Frontal cortex (tissue), 4 donors: ENCODE results near the gene GADD45GIP1. TPM values are rescaled to one million over a fixed set of nuclear protein-coding genes. Genes with fewer than 3 reads are reported as not detected.

ENCODE experiments used
- DNase-seq, 2 donors: peaks; one replicate each; pipeline ENCODE4 v3.0.0; 2012; ENCODE audit warnings: low spot score in 2 of 2
- FAIRE-seq: peaks from 2 replicates; lab custom pipeline; 2012; peaks lifted over from hg19 to GRCh38; lab: Jason Lieb, UNC
- total RNA-seq: library from RNA; depleted of rRNA; stranded (reverse); fragments of >200 nt; gene quantifications from one replicate; pipeline ENCODE4 v1.2.3, GENCODE V29; 2014
- donor health status: control.
- donor health status: control.
- donor health status: control.

The GADD45GIP1 gene
- total RNA-seq, 1 donor from 2014 or later = 21.6 TPM

- no peak for FAIRE-seq
These were observed 11.4 kb downstream of the GADD45GIP1 start, which contains the start of gene RAD23A for GRCh38 chr19:12945479-12946091. RAD23A (plus strand) TSS chr19:12945862; CDS start chr19:12945949, 87 bp downstream.

GRCh38 chr19:12944104-12944674 lies 12.8 kb downstream of the GADD45GIP1 start:
- DNase-seq (no peak), FAIRE-seq (no peak)

More at GRCh38 chr19:12945479-12946091, 11.4 kb downstream of the GADD45GIP1 start, which contains the start of gene RAD23A:
- DNase-seq = peak; percentile 85 to 94

- no peak for FAIRE-seq
- DNase-seq = no peak
These were observed 13.5 kb downstream of the GADD45GIP1 start for GRCh38 chr19:12943437-12944044.

- DNase-seq (no peak), FAIRE-seq (no peak)
These were observed 16.1 kb downstream of the GADD45GIP1 start for GRCh38 chr19:12940897-12941296.

- DNase-seq = no peak
These were observed 17.0 kb downstream of the GADD45GIP1 start for GRCh38 chr19:12939975-12940423.

GRCh38 chr19:12938779-12939601 lies 18.0 kb downstream of the GADD45GIP1 start:
- no peak for FAIRE-seq
- DNase-seq = no peak

More at GRCh38 chr19:12939975-12940423, 17.0 kb downstream of the GADD45GIP1 start:
- no peak for FAIRE-seq

- FAIRE-seq (peak; percentile 96), DNase-seq (peak; percentile 97 to 99)
These were observed 18.9 kb downstream of the GADD45GIP1 start, which contains the start of gene CALR for GRCh38 chr19:12937927-12938778. CALR (plus strand) TSS chr19:12938609; CDS start chr19:12938680, 71 bp downstream.

GRCh38 chr19:12937093-12937926 lies 19.7 kb downstream of the GADD45GIP1 start:
- no peak for DNase-seq

GRCh38 chr19:12936582-12936981 lies 20.4 kb downstream of the GADD45GIP1 start:
- DNase-seq (no peak), FAIRE-seq (no peak)

More at GRCh38 chr19:12937093-12937926, 19.7 kb downstream of the GADD45GIP1 start:
- FAIRE-seq = no peak

- DNase-seq = no peak
- FAIRE-seq = no peak
These were observed 22.0 kb downstream of the GADD45GIP1 start for GRCh38 chr19:12935071-12935470.

- FAIRE-seq (no peak), DNase-seq (peak; percentile 92 to 94)
These were observed 23.5 kb downstream of the GADD45GIP1 start, which contains the start of gene FARSA for GRCh38 chr19:12933287-12934072. FARSA (minus strand) TSS chr19:12933711; CDS start chr19:12933696, 15 bp downstream.

- DNase-seq (no peak), FAIRE-seq (no peak)
These were observed 24.4 kb downstream of the GADD45GIP1 start for GRCh38 chr19:12932392-12933286.

GRCh38 chr19:12930002-12930645 lies 26.9 kb downstream of the GADD45GIP1 start:
- no peak for FAIRE-seq
- DNase-seq = no peak

- FAIRE-seq (no peak), DNase-seq (no peak)
These were observed 32.3 kb downstream of the GADD45GIP1 start for GRCh38 chr19:12924621-12925310.

GRCh38 chr19:12922959-12923358 lies 34.1 kb downstream of the GADD45GIP1 start:
- DNase-seq (no peak), FAIRE-seq (no peak)
